ENCODE measurements around the gene TOP3B. TPM values are rescaled to one million over a fixed set of nuclear protein-coding genes. Genes with fewer than 3 reads are reported as not detected.

The TOP3B gene
- total RNA-seq, 4 donors from 2014 or later = 8.9 to 24.9 (median 18.6) TPM

- H3K27me3 ChIP-seq = peaks cover 18% of the 10 kb centered on the region
- TF ChIP-seq POLR2A (IDR thresholded peaks at IDR 0.05) = no peak
- TF ChIP-seq EP300 (IDR thresholded peaks at IDR 0.05) = no peak
- TF ChIP-seq POLR2AphosphoS5 (IDR thresholded peaks at IDR 0.05) = no peak
- TF ChIP-seq, protein P1, sequence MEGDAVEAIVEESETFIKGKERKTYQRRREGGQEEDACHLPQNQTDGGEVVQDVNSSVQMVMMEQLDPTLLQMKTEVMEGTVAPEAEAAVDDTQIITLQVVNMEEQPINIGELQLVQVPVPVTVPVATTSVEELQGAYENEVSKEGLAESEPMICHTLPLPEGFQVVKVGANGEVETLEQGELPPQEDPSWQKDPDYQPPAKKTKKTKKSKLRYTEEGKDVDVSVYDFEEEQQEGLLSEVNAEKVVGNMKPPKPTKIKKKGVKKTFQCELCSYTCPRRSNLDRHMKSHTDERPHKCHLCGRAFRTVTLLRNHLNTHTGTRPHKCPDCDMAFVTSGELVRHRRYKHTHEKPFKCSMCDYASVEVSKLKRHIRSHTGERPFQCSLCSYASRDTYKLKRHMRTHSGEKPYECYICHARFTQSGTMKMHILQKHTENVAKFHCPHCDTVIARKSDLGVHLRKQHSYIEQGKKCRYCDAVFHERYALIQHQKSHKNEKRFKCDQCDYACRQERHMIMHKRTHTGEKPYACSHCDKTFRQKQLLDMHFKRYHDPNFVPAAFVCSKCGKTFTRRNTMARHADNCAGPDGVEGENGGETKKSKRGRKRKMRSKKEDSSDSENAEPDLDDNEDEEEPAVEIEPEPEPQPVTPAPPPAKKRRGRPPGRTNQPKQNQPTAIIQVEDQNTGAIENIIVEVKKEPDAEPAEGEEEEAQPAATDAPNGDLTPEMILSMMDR (IDR thresholded peaks at IDR 0.05) = no peak
- WGBS, 2 donors (ENCODE audit: low coverage in 1 of 2) = 64 to 77% methylated on average over 4 to 5 of the region's 5 CpGs
- H3K27ac ChIP-seq = no peak overlapping the region
- H3K9me3 ChIP-seq = no peaks in the 10 kb centered on the region
- H3K36me3 ChIP-seq = no peaks in the 10 kb centered on the region
- H3K4me3 ChIP-seq = no peak overlapping the region
- H3K4me1 ChIP-seq = no peaks in the 10 kb centered on the region
- no peak for ATAC-seq
These were observed 23.5 kb upstream of the TOP3B start for GRCh38 chr22:22005945-22006595.

GRCh38 chr22:22003233-22003632 lies 20.6 kb upstream of the TOP3B start:
- WGBS, 2 donors (ENCODE audit: low coverage in 1 of 2) = no CpG with 5 or more reads among the region's 3 CpGs
- TF ChIP-seq, protein P1 (IDR thresholded peaks at IDR 0.05) = no peak
- TF ChIP-seq POLR2AphosphoS5 (IDR thresholded peaks at IDR 0.05) = no peak
- ATAC-seq = no peak
- Histone ChIP-seq H3K27ac (no peak overlapping the region), H3K9me3 (no peaks in the 10 kb centered on the region), H3K36me3 (no peaks in the 10 kb centered on the region), H3K27me3 (peaks cover 8% of the 10 kb centered on the region), H3K4me3 (no peak overlapping the region), H3K4me1 (no peaks in the 10 kb centered on the region)

- Histone ChIP-seq H3K27me3 (peaks cover 8% of the 10 kb centered on the region), H3K9me3 (no peaks in the 10 kb centered on the region), H3K36me3 (no peaks in the 10 kb centered on the region), H3K27ac (no peak overlapping the region), H3K4me1 (no peaks in the 10 kb centered on the region), H3K4me3 (no peak overlapping the region)
- no peak for ATAC-seq
- WGBS, 2 donors (ENCODE audit: low coverage in 1 of 2) = 85% methylated on average over 3 of the region's 3 CpGs; no CpG with 5 or more reads in 1 of the 2 donors
- TF ChIP-seq POLR2A (IDR thresholded peaks at IDR 0.05) (no peak), POLR2AphosphoS5 (IDR thresholded peaks at IDR 0.05) (no peak), EP300 (IDR thresholded peaks at IDR 0.05) (no peak)
- TF ChIP-seq, protein P1 (IDR thresholded peaks at IDR 0.05) = no peak
These were observed 20.0 kb upstream of the TOP3B start for GRCh38 chr22:22002526-22003055.

- H3K27ac ChIP-seq = no peak overlapping the region
These were observed 19.3 kb upstream of the TOP3B start for GRCh38 chr22:22001664-22002525.

More at GRCh38 chr22:22001664-22002525, 19.3 kb upstream of the TOP3B start:
- Histone ChIP-seq H3K9me3 (no peaks in the 10 kb centered on the region), H3K36me3 (no peaks in the 10 kb centered on the region), H3K4me3 (no peak overlapping the region), H3K4me1 (no peaks in the 10 kb centered on the region), H3K27me3 (peaks cover 8% of the 10 kb centered on the region)
- no peak for ATAC-seq
- TF ChIP-seq, protein P1 (IDR thresholded peaks at IDR 0.05) = no peak
- TF ChIP-seq POLR2AphosphoS5 (IDR thresholded peaks at IDR 0.05) (no peak), POLR2A (IDR thresholded peaks at IDR 0.05) (no peak), EP300 (IDR thresholded peaks at IDR 0.05) (no peak)
- 44 to 45% methylated on average over 2 of the region's 2 CpGs for WGBS, 2 donors (ENCODE audit: low coverage in 1 of 2)
